Mucosa of descending colon (tissue), 3 donors: ENCODE data around the gene EGLN3. TPM values are rescaled to one million over a fixed set of nuclear protein-coding genes. Genes with fewer than 3 reads are reported as not detected.
A peak's percentile ranks its signal among the peaks of the same experiment; 100 is the strongest.

Experiments
- ATAC-seq: fragments of 200-7000 bp; cut with Tn5 transposase; one replicate; pipeline ENCODE4 v1.9.1; 2020; ENCODE audit warnings: mild to moderate bottlenecking, moderate library complexity
- DNase-seq, 3 donors: peaks; one replicate each; pipeline ENCODE4 v3.0.0-alpha.2; 2020
- H3K36me3 ChIP-seq: fragments of 200-600 bp; one replicate; pipeline ENCODE4 v1.8.0; 2021; ENCODE audit warnings: low read depth, mild to moderate bottlenecking
- H3K4me1 ChIP-seq: fragments of 200-600 bp; one replicate; pipeline ENCODE4 v1.8.0; 2021; ENCODE audit warnings: low read depth, mild to moderate bottlenecking
- H3K4me3 ChIP-seq: fragments of 200-600 bp; one replicate; pipeline ENCODE4 v1.8.0; 2021; ENCODE audit warnings: mild to moderate bottlenecking
- H3K9me3 ChIP-seq: fragments of 200-600 bp; one replicate; pipeline ENCODE4 v1.8.0; 2021; ENCODE audit warnings: mild to moderate bottlenecking
- intact Hi-C, 2 donors: fragments of 100-400 bp; cut with DNase I in 1 of 2; cut with micrococcal nuclease in 1 of 2; formaldehyde crosslinking; loops; one replicate each; pipeline versions ENCODE4 v1.11.0 to v1.11.1; 2022; cut with DNase I, micrococcal nuclease
- total RNA-seq, 3 donors: library from RNA; stranded (reverse); fragmentation: NEBNext Ultra II Directional in 2 of 3; extraction: Animal tissue kit (Norgen Biotek cat#: 25700) in 2 of 3; gene quantifications; one replicate each; pipeline versions ENCODE4 v1.2.1 to v1.2.4, GENCODE V29; 2021 to 2023
- TF ChIP-seq, protein P1 (sequence below): fragments of 200-600 bp; IDR thresholded peaks from one replicate; pipeline ENCODE4 v1.8.0; 2022; ENCODE audit warnings: antibody characterized with exemption, mild to moderate bottlenecking
- donor health status: DM: no; HTN: no; CAD: no; lungs with moderate emphysema.
- donor health status: DM: no; HTN: no; CAD: no.
- donor health status: DM: no; HTN: yes; CAD: no.

Gene EGLN3
- total RNA-seq, 3 donors from 2014 or later, result 50.8 to 140 (median 72.8) TPM

DNA sequence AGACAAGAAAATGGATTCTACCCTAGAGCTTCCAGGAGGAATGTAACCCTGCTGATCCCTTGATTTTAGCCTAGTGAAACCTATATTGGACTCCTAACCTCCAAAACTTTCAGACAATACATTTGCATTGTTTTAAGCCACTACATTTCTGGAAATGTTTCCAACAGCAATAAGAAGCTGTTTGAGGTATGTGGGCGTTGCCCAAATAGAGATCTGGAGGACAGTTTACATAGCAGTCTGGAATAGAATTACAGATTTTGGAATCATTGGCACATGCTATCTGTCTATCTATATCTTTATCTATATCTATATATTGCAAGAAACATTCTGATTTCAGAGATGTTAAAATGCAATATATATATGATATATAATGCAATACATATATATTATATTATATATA, 42.4 kb upstream of the EGLN3 start:
- H3K4me3 ChIP-seq, result no peak overlapping the region
- H3K36me3 ChIP-seq, result no peaks in the 10 kb centered on the region
- no peak for DNase-seq
- TF ChIP-seq, protein P1, sequence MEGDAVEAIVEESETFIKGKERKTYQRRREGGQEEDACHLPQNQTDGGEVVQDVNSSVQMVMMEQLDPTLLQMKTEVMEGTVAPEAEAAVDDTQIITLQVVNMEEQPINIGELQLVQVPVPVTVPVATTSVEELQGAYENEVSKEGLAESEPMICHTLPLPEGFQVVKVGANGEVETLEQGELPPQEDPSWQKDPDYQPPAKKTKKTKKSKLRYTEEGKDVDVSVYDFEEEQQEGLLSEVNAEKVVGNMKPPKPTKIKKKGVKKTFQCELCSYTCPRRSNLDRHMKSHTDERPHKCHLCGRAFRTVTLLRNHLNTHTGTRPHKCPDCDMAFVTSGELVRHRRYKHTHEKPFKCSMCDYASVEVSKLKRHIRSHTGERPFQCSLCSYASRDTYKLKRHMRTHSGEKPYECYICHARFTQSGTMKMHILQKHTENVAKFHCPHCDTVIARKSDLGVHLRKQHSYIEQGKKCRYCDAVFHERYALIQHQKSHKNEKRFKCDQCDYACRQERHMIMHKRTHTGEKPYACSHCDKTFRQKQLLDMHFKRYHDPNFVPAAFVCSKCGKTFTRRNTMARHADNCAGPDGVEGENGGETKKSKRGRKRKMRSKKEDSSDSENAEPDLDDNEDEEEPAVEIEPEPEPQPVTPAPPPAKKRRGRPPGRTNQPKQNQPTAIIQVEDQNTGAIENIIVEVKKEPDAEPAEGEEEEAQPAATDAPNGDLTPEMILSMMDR, result no peak
- H3K4me1 ChIP-seq, result no peaks in the 10 kb centered on the region
- ATAC-seq, result no peak
- no peaks in the 10 kb centered on the region for H3K9me3 ChIP-seq
- intact Hi-C loops, result no loop called here

DNA sequence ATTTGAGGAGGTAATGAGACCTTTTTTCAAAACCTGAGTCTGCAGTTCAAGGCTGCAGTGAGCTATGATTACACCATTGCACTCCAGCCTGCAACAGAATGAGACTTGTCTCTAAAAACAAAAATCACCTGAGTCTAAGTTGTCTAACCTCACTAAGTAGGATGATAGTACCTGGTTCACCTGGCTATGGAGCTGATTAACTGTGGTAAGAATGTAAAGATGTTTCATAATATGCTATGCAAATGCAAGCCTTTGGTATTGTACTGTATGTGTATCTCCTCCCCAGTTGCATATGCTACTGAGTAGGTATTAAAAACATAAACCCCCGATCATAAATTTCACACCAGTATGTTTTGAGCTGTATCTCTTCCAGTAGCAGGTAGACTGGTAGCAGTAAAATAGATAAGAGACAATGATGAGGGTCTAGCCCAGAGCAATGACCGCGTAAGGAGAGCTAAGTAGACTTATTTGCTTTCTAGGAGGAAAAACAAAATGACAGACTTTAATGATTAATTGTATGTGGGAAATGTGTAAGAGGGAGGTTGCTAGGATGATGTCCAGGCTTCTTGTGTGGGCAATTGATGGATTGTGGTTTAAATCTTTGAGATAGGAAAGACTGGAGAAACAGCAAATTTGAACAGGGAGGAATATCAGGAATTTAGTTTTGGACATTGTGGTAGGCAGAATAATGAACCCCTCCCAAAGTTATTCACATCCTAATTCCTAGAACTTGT, 41.6 kb upstream of the EGLN3 start:
- Histone ChIP-seq H3K9me3 (no peaks in the 10 kb centered on the region), H3K36me3 (no peaks in the 10 kb centered on the region), H3K4me1 (no peaks in the 10 kb centered on the region), H3K4me3 (no peak overlapping the region)
- DNase-seq, result no peak
- ATAC-seq, result no peak
- TF ChIP-seq, protein P1, result no peak
- intact Hi-C loops, result no loop called here

DNA sequence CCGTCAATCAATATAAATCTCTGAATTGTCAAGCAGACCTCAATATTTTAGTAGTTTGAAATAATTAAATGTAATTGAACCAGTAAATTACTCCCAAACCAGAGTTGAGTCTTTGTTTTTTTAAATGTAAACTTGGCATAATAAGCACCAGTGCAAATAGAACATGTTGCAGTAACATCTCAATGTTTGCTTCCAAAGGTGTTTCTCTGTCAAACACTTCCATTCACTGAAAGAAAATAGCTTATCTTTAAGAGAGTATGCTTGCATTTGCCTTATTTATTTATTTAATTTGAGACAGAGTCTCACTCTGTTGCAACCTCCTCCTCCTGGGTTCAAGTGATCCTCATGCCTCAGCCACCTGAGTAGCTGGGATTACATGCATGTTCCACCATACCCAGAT, 39.9 kb upstream of the EGLN3 start:
- ATAC-seq, result no peak
- TF ChIP-seq, protein P1, result no peak

DNA sequence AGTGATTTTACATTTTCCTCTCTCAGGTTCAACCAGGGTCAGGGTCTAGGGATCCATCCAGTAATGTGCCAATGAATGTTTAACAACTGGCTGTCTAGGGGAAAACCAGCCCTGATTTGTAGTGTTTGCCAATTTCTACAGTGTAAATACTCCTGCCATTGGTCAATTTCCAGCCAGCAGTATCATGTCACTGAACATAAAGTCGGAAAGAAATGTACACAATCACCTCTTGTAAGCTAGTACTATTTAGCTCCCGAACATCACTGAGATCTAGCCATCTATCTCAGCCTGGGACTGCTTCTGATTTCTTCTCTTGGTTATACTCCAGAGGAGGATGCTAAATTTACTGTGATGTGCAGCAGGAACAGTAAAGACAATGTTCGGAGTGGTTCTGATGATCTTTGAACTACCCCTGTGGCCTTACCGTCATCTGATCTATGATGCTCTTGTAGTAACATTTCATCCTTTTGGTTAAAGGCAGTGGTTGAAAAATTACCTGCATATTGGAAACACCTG, 36.7 kb upstream of the EGLN3 start:
- no peak for DNase-seq
- ATAC-seq, result no peak
- no peaks in the 10 kb centered on the region for H3K36me3 ChIP-seq
- H3K9me3 ChIP-seq, result peaks cover 2% of the 10 kb centered on the region
- H3K4me3 ChIP-seq, result no peak overlapping the region
- H3K4me1 ChIP-seq, result no peaks in the 10 kb centered on the region
- intact Hi-C loops, result no loop called here
- TF ChIP-seq, protein P1, result no peak

More for the DNA sequence above, 39.9 kb upstream of the EGLN3 start:
- DNase-seq, result no peak
- Histone ChIP-seq H3K4me1 (no peaks in the 10 kb centered on the region), H3K9me3 (no peaks in the 10 kb centered on the region), H3K36me3 (no peaks in the 10 kb centered on the region), H3K4me3 (no peak overlapping the region)
- intact Hi-C loops, result no loop called here

DNA sequence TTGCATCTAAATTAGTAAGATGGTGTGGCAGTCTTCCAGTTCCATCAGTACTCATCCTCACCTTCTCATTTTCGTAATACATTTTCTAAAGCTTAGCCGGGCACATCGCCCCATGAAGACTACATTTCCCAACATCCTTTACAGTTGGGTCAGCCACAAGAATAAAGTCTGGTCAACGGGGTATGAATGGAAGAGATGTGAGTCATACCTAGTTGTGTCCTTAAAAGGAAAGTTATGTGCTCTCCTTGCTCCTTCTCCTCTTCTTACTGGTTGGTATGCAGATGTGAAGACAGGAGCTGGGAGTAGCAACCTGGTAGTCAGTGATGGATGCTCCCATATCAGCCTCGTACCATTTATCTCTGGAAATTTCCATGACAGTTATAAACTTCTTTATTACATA, 35.9 kb upstream of the EGLN3 start:
- peak; percentile 33 for ATAC-seq
- peaks cover 2% of the 10 kb centered on the region for H3K9me3 ChIP-seq
- no peaks in the 10 kb centered on the region for H3K4me1 ChIP-seq
- H3K36me3 ChIP-seq, result no peaks in the 10 kb centered on the region
- TF ChIP-seq, protein P1, result no peak
- DNase-seq, result no peak
- intact Hi-C loops, result no loop called here
- no peak overlapping the region for H3K4me3 ChIP-seq
